Measurements from ENCODE around the gene KSR1. TPM values are rescaled to one million over a fixed set of nuclear protein-coding genes. Genes with fewer than 3 reads are reported as not detected.
A peak's percentile ranks its signal among the peaks of the same experiment; 100 is the strongest.

Gene KSR1
- total and polyA plus RNA-seq, 9 of the 15 experiments (the other 6 are each of a cell fraction or from before 2014, with no cell fraction given) = 1.4 to 51.7 (median 18.4) TPM

- TF ChIP-seq, protein P1, sequence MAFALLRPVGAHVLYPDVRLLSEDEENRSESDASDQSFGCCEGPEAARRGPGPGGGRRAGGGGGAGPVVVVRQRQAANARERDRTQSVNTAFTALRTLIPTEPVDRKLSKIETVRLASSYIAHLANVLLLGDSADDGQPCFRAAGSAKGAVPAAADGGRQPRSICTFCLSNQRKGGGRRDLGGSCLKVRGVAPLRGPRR (CRISPR knock-in tag; IDR thresholded peaks at IDR 0.05) = no peak
- TF ChIP-seq EGR1 (conservative IDR thresholded peaks at IDR 0.05) = 0 out of 2 replicates have a peak, but pooled peaks have one; percentile 8
- TF ChIP-seq POLR2AphosphoS2 (IDR thresholded peaks at IDR 0.05; ENCODE audit: low read length) = no peak
- TF ChIP-seq, protein P2, sequence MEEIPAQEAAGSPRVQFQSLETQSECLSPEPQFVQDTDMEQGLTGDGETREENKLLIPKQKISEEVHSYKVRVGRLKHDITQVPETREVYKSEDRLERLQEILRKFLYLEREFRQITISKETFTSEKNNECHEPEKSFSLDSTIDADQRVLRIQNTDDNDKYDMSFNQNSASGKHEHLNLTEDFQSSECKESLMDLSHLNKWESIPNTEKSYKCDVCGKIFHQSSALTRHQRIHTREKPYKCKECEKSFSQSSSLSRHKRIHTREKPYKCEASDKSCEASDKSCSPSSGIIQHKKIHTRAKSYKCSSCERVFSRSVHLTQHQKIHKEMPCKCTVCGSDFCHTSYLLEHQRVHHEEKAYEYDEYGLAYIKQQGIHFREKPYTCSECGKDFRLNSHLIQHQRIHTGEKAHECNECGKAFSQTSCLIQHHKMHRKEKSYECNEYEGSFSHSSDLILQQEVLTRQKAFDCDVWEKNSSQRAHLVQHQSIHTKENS (CRISPR knock-in tag; IDR thresholded peaks at IDR 0.05) = no peak
- no peak for TF ChIP-seq TAF7 (tag; IDR thresholded peaks at IDR 0.05)
- peak; percentile 66; the same call in 1 of the 2 replicates for TF ChIP-seq ZEB2 (IDR thresholded peaks at IDR 0.05)
- no peak for TF ChIP-seq ZNF717 (CRISPR knock-in tag; IDR thresholded peaks at IDR 0.05)
- TF ChIP-seq HLTF (IDR thresholded peaks at IDR 0.05) = peak; percentile 42; the same call in 1 of the 2 replicates
- no peak for TF ChIP-seq GABPA (tag; conservative IDR thresholded peaks at IDR 0.05; ENCODE audit: low read depth)
- TF ChIP-seq SREBF2 (CRISPR knock-in tag; IDR thresholded peaks at IDR 0.05) = no peak
- no peak for TF ChIP-seq POLR3G (IDR thresholded peaks at IDR 0.05; ENCODE audit: extremely low read depth, insufficient read length, insufficient replicate concordance)
- no peak for TF ChIP-seq KAT2B (IDR thresholded peaks at IDR 0.05; ENCODE audit: low read depth, low read length)
- TF ChIP-seq KLF16 (IDR thresholded peaks at IDR 0.05) = peak; percentile 76
- no peak; the same call in 1 of the 2 replicates for TF ChIP-seq SMAD4 (CRISPR knock-in tag; conservative IDR thresholded peaks at IDR 0.05)
- TF ChIP-seq, protein P3, sequence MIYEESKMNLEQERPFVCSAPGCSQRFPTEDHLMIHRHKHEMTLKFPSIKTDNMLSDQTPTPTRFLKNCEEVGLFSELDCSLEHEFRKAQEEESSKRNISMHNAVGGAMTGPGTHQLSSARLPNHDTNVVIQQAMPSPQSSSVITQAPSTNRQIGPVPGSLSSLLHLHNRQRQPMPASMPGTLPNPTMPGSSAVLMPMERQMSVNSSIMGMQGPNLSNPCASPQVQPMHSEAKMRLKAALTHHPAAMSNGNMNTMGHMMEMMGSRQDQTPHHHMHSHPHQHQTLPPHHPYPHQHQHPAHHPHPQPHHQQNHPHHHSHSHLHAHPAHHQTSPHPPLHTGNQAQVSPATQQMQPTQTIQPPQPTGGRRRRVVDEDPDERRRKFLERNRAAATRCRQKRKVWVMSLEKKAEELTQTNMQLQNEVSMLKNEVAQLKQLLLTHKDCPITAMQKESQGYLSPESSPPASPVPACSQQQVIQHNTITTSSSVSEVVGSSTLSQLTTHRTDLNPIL (CRISPR knock-in tag; IDR thresholded peaks at IDR 0.05) = no peak
- no peak for TF ChIP-seq RBBP5 (IDR thresholded peaks at IDR 0.05; ENCODE audit: borderline replicate concordance, insufficient read depth, low read length, poor library complexity, severe bottlenecking)
- TF ChIP-seq ZC3H11A (IDR thresholded peaks at IDR 0.05; ENCODE audit: low read depth, low read length) = no peak
- TF ChIP-seq NFE2 (IDR thresholded peaks at IDR 0.05; ENCODE audit: low read depth) = peak; percentile 91
- TF ChIP-seq MCM7 (IDR thresholded peaks at IDR 0.05) = no peak
- TF ChIP-seq NKRF (IDR thresholded peaks at IDR 0.05; ENCODE audit: borderline replicate concordance) = no peak
- no peak for TF ChIP-seq GTF2B (IDR thresholded peaks at IDR 0.05; ENCODE audit: extremely low read depth, insufficient read length)
- no peak for TF ChIP-seq CHD2 (IDR thresholded peaks at IDR 0.05; ENCODE audit: low read depth, low read length)
- no peak for TF ChIP-seq PRPF4 (IDR thresholded peaks at IDR 0.05; ENCODE audit: insufficient read depth, low read depth, low read length, poor library complexity, severe bottlenecking)
- TF ChIP-seq IFI16 (CRISPR knock-in tag; IDR thresholded peaks at IDR 0.05) = no peak
- peak; percentile 58; the same call in 1 of the 2 replicates for TF ChIP-seq NFIX (CRISPR knock-in tag; IDR thresholded peaks at IDR 0.05; ENCODE audit: low read depth)
These were observed 9.5 kb upstream of the KSR1 start (continued) for GRCh38 chr17:27446569-27447301.
